Panc1 (cell line): ENCODE data around the gene ARPIN. TPM values are rescaled to one million over a fixed set of nuclear protein-coding genes. Genes with fewer than 3 reads are reported as not detected.

Experiments
- ATAC-seq: fragments of 200-7000 bp; cut with Tn5 transposase; 2 replicates; pipeline ENCODE4 v1.9.1; 2020; ENCODE audit warnings: mild to moderate bottlenecking, moderate library complexity
- BruUV-seq: library from RNA; stranded (reverse); fragments of 400-500 nt; replicated peaks from 2 replicates; lab custom pipeline; 2021; lab: Mats Ljungman, UMichigan
- CTCF ChIA-PET: fragments of 300-600 bp; sonication (Branson Sonifier 250); formaldehyde crosslinking; loops from one replicate; lab custom pipeline; 2022; ENCODE audit warnings: antibody characterized with exemption; lab: Charles Lee
- POLR2A ChIA-PET: fragments of 300-600 bp; sonication (Branson Sonifier 250); formaldehyde crosslinking; loops from one replicate; lab custom pipeline; 2022; ENCODE audit warnings: antibody characterized with exemption; lab: Charles Lee
- DNase-seq: peaks from one replicate; pipeline ENCODE4 v3.0.0-alpha.2; 2010; ENCODE audit warnings: low read depth, low spot score
- H3K27ac ChIP-seq: 2 replicates; pipeline ENCODE4 v1.5.1; 2011; ENCODE audit warnings: mild to moderate bottlenecking, low read length, inconsistent platforms
- H3K27me3 ChIP-seq: fragments of 200-500 bp; sonication (Bioruptor generic); 2 replicates; pipeline ENCODE4 v1.6.0; 2014; ENCODE audit warnings: low read length, inconsistent platforms; ENCODE audit not compliant: control insufficient read depth, insufficient read depth
- H3K36me3 ChIP-seq: fragments of 200-500 bp; sonication (Bioruptor generic); 2 replicates; pipeline ENCODE4 v1.5.1; 2014; ENCODE audit warnings: inconsistent platforms, mild to moderate bottlenecking, low read length, moderate library complexity; ENCODE audit not compliant: control insufficient read depth, insufficient read depth
- H3K4me1 ChIP-seq: 2 replicates; pipeline ENCODE4 v1.5.1; 2011; ENCODE audit warnings: inconsistent platforms, mild to moderate bottlenecking, low read length, moderate library complexity; ENCODE audit not compliant: control insufficient read depth, insufficient read depth
- H3K4me3 ChIP-seq, 2 experiments: 2 replicates each; pipeline ENCODE4 v1.5.1; 2011 to 2012; ENCODE audit warnings: low read depth in 2 of 2, low read length in 2 of 2, mild to moderate bottlenecking in 2 of 2, inconsistent platforms in 1 of 2, moderate library complexity in 1 of 2
- H3K9me3 ChIP-seq: fragments of 200-500 bp; sonication (Bioruptor generic); 2 replicates; pipeline ENCODE4 v1.5.1; 2014; ENCODE audit warnings: low read depth, mild to moderate bottlenecking, inconsistent platforms, low read length, moderate library complexity; ENCODE audit not compliant: control insufficient read depth, insufficient read depth
- POLR2AphosphoS5 ChIP-seq: IDR thresholded peaks from 2 replicates; pipeline ENCODE4 v1.6.1; 2012; ENCODE audit warnings: mild to moderate bottlenecking, low read depth, low read length, moderate library complexity
- SIN3A ChIP-seq: IDR thresholded peaks from 2 replicates; pipeline ENCODE4 v1.6.1; 2012; ENCODE audit warnings: low read depth, mild to moderate bottlenecking, low read length, moderate library complexity, borderline replicate concordance; ENCODE audit not compliant: insufficient read depth
- TCF7L2 ChIP-seq: IDR thresholded peaks from 2 replicates; pipeline ENCODE4 v1.6.1; 2011; ENCODE audit warnings: mild to moderate bottlenecking, low read depth, low read length, inconsistent platforms
- in situ Hi-C: cut with HindIII; loops from 2 replicates; pipeline ENCODE4 v1.10.0; 2016; ENCODE audit warnings: low sequenced_read_pairs, low pct_unique_long_range_greater_than_20kb
- intact Hi-C: fragments of 100-400 bp; cut with micrococcal nuclease; formaldehyde crosslinking; loops from one replicate; pipeline ENCODE4 v1.10.0; 2022; ENCODE audit not compliant: unreplicated experiment
- total RNA-seq: library from RNA; stranded (reverse); gene quantifications from one replicate; pipeline ENCODE4 v1.2.1, GENCODE V29; 2021; ENCODE audit not compliant: unreplicated experiment
- TF ChIP-seq, protein P1 (sequence below), 2 experiments: IDR thresholded peaks; 2 replicates each; pipeline ENCODE4 v1.6.1; 2011 to 2012; ENCODE audit warnings: low read depth in 2 of 2, control low read depth in 1 of 2, low read length in 1 of 2, mild to moderate bottlenecking in 1 of 2, moderate library complexity in 1 of 2; ENCODE audit not compliant: insufficient read depth in 1 of 2
- TF ChIP-seq, protein P2 (sequence below): fragments of 450-650 bp; IDR thresholded peaks from 2 replicates; pipeline ENCODE4 v1.5.1; 2017; ENCODE audit warnings: mild to moderate bottlenecking

Gene ARPIN
- total RNA-seq, 1 experiment from 2014 or later: 6.3 TPM

DNA sequence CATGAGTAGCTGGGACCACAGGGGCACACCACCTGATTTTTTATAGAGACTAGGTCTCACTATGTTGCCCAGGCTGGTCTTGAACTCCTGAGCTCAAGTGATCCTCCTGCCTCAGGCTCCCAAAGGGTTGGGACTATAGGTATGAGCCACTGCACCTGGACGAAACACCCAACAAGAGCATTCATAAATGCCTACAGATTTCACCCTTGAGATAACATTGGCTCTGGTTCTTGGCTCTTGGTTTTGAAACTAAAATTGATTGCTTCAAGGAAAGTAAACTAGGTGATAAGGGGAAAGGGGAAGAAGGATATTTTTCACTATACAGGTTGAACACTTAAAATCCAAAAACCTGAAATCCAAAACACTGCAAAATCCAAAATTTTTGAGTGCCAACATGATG lies 29.2 kb downstream of the ARPIN start:
- TF ChIP-seq, protein P1, sequence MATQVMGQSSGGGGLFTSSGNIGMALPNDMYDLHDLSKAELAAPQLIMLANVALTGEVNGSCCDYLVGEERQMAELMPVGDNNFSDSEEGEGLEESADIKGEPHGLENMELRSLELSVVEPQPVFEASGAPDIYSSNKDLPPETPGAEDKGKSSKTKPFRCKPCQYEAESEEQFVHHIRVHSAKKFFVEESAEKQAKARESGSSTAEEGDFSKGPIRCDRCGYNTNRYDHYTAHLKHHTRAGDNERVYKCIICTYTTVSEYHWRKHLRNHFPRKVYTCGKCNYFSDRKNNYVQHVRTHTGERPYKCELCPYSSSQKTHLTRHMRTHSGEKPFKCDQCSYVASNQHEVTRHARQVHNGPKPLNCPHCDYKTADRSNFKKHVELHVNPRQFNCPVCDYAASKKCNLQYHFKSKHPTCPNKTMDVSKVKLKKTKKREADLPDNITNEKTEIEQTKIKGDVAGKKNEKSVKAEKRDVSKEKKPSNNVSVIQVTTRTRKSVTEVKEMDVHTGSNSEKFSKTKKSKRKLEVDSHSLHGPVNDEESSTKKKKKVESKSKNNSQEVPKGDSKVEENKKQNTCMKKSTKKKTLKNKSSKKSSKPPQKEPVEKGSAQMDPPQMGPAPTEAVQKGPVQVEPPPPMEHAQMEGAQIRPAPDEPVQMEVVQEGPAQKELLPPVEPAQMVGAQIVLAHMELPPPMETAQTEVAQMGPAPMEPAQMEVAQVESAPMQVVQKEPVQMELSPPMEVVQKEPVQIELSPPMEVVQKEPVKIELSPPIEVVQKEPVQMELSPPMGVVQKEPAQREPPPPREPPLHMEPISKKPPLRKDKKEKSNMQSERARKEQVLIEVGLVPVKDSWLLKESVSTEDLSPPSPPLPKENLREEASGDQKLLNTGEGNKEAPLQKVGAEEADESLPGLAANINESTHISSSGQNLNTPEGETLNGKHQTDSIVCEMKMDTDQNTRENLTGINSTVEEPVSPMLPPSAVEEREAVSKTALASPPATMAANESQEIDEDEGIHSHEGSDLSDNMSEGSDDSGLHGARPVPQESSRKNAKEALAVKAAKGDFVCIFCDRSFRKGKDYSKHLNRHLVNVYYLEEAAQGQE (IDR thresholded peaks at IDR 0.05; ENCODE audit: insufficient read depth in 1 of 2, low read depth in 2 of 2, low read length in 1 of 2): no peak
- ATAC-seq: no peak
- in situ Hi-C loops: no loop called here
- no peak for DNase-seq
- CTCF ChIA-PET: no interaction called here
- Histone ChIP-seq H3K4me1 (no peaks in the 10 kb centered on the region), H3K36me3 (peaks cover 11% of the 10 kb centered on the region; the same call in 1 of the 2 replicates), H3K4me3 (no peak overlapping the region), H3K27me3 (no peaks in the 10 kb centered on the region), H3K9me3 (no peaks in the 10 kb centered on the region), H3K27ac (no peak overlapping the region)
- intact Hi-C loops: no loop called here
- BruUV-seq: no TSS peak
- POLR2A ChIA-PET: interaction anchor here (0.6 to 0.7 kb wide), 3 partner anchors 102 to 309 kb away, joined by 3 to 6 read pairs (median 5); no protein-coding TSS in a partner anchor

DNA sequence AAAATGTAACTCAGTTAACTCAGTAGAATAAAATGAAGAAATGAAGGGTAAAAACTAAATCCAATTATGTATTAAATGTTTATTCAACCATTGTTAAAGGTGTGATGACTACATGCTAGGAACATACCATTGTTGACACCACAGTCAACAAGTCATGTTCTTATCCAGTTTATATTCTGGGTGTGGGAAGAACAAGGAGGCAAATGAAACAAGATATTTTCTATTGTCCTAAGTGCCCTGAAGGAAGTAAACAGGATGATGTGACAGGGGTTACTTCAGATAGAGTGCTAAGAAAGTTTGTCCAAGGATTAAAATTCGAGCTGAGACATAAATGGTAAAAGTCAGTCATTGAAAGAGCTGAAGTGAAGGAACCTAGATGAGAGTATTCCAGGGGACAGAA lies 32.0 kb downstream of the ARPIN start:
- no peaks in the 10 kb centered on the region for H3K9me3 ChIP-seq
- POLR2A ChIA-PET: no interaction called here
- ATAC-seq: no peak
- CTCF ChIA-PET: no interaction called here
- H3K36me3 ChIP-seq: peaks cover 13% of the 10 kb centered on the region; the same call in 1 of the 2 replicates
- no peak overlapping the region for H3K4me3 ChIP-seq
- no peaks in the 10 kb centered on the region for H3K4me1 ChIP-seq
- no peak overlapping the region for H3K27ac ChIP-seq
- in situ Hi-C loops: no loop called here
- no peaks in the 10 kb centered on the region for H3K27me3 ChIP-seq
- no peak for TF ChIP-seq TCF7L2
- TF ChIP-seq, protein P1 (IDR thresholded peaks at IDR 0.05; ENCODE audit: insufficient read depth in 1 of 2, low read depth in 2 of 2, low read length in 1 of 2): no peak
- no peak for DNase-seq
- intact Hi-C loops: no loop called here
- BruUV-seq: no TSS peak

DNA sequence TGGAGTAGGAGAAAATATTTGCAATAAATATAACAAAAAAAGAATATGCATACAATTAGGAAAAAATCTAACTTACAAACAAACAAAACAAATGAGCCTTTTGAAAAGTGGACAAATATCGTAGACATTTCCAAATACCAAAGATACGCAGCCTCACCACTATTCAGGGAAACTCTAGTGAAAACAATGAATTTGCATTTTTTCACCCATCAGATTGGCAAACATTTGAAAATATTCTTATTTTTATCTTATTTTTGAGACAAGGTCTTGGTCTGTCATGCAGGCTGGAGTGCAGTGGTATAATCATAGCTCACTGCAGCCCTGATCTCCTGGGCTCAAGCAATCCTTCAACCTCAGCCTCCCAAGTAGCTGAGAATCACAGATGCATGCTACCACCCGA lies 34.4 kb downstream of the ARPIN start:
- BruUV-seq: no TSS peak
- Histone ChIP-seq H3K27me3 (no peaks in the 10 kb centered on the region), H3K36me3 (peaks cover 8% of the 10 kb centered on the region; the same call in 1 of the 2 replicates), H3K4me1 (no peaks in the 10 kb centered on the region), H3K4me3 (no peak overlapping the region), H3K9me3 (no peaks in the 10 kb centered on the region), H3K27ac (no peak overlapping the region)
- ATAC-seq (no peak), DNase-seq (no peak)
- in situ Hi-C loops (loop anchor here (10.0 kb wide), 1 partner anchor 124 kb away; the partner anchor contains the start of gene MESP1), intact Hi-C loops (no loop called here)
- ChIA-PET POLR2A (no interaction called here), CTCF (interaction anchor here (0.9 kb wide), 1 partner anchor 122 kb away, joined by 3 read pairs; no protein-coding TSS in a partner anchor)
- TF ChIP-seq TCF7L2 (no peak), POLR2AphosphoS5 (no peak), SIN3A (no peak)
- TF ChIP-seq, protein P2, sequence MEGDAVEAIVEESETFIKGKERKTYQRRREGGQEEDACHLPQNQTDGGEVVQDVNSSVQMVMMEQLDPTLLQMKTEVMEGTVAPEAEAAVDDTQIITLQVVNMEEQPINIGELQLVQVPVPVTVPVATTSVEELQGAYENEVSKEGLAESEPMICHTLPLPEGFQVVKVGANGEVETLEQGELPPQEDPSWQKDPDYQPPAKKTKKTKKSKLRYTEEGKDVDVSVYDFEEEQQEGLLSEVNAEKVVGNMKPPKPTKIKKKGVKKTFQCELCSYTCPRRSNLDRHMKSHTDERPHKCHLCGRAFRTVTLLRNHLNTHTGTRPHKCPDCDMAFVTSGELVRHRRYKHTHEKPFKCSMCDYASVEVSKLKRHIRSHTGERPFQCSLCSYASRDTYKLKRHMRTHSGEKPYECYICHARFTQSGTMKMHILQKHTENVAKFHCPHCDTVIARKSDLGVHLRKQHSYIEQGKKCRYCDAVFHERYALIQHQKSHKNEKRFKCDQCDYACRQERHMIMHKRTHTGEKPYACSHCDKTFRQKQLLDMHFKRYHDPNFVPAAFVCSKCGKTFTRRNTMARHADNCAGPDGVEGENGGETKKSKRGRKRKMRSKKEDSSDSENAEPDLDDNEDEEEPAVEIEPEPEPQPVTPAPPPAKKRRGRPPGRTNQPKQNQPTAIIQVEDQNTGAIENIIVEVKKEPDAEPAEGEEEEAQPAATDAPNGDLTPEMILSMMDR: no peak
- TF ChIP-seq, protein P1 (IDR thresholded peaks at IDR 0.05; ENCODE audit: insufficient read depth in 1 of 2, low read depth in 2 of 2, low read length in 1 of 2): no peak
